ENCODE results near the gene PDE4A.

GRCh38 chr19:10416083-10416379, 4.3 kb upstream of the PDE4A start:
- TF ChIP-seq POLR2A (IDR thresholded peaks at IDR 0.05; ENCODE audit: low read length) (peak; percentile 44), GATA1 (IDR thresholded peaks at IDR 0.05; ENCODE audit: low read depth, low read length) (no peak)
